ENCODE results near the gene OTUB1.
"Not testable (repeated sequence)": the region's sequence is repeated elsewhere in the genome, so short reads cannot be mapped to it uniquely, and the experiment has no call there.

OTUB1 gene

DNA sequence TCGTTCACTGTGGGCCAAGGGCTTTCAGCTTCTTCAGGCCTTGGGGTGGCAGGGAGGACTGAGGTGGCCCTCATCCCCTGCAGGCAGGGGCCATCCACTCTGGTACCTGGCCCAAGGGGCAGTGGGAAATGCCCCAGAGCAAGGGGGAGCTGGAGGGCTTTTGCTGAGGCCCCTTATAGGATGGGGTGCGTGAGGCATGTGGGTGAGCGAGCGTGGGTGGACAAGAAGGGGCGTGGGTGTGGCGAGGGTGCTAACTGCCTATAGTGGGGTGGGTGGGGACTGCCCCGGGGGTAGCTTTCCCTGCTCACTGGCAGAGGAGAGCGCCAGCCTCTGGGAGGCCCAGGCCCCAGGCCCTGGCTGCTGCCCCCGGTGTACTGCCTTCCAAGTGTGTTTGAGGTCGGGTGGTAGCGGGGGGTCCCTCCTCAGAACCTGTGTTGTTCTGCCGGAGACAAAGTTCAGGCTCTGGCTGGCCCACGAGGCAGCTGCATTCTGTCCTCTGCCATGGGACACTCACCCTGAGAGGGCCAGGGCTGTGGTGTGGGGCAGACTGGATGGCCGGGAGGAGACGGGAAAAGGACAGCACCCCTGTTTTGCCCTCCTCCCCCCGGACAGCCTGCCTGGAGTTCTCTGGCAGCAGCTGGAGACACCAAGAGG, 52.9 kb downstream of the OTUB1 start:
- FAIRE-seq = no peak

GRCh38 chr11:64040684-64041322, 54.6 kb downstream of the OTUB1 start:
- no peak for FAIRE-seq
- DNase-seq (ENCODE audit: insufficient read length, low spot score) = no peak

More for the DNA sequence above, 52.9 kb downstream of the OTUB1 start:
- no peak for DNase-seq (ENCODE audit: insufficient read length, low spot score)

- FAIRE-seq = no peak
- no peak for DNase-seq (ENCODE audit: insufficient read length, low spot score)
These were observed 55.6 kb downstream of the OTUB1 start for GRCh38 chr11:64041846-64042245.

DNA sequence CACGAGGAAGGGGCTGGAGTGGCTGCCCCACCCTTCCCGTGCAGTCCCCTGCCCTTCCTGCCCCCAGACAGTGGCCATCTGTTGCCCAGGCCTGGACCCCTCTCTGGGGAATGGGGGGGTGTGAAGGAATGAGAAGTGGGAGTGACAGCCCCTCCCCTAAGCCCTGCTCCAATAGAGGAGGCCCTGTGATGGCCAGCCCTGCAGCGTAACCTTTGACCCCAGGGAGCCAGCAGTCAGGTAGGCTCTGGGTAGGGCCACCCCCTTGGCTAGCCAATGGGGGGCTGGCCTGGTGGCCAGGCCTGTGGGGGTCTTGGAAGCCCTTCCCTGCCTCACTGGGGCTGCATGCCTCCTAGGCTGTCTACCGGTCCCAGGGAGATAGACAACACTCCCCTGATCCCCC, 56.1 kb downstream of the OTUB1 start:
- FAIRE-seq = no peak
- DNase-seq (ENCODE audit: insufficient read length, low spot score) = no peak

DNA sequence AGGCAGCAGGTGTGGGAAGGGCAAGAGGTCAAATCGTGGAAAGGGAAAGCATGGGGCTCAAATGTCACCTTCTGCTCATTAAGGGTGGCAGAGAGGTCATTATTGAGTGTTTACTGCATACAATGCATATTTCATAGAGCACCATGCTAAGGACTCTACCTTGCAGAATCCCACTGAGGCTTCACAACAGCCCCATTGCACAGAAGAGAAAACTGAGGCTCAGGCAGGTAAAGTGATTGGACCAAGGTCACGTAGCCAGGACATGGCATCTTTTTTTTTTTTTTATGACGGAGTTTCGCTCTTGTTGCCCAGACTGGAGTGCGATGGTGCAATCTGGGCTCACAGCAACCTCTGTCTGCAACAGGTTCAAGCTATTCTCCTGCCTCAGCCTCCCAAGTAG, 57.3 kb downstream of the OTUB1 start:
- FAIRE-seq = no peak
- no peak for DNase-seq (ENCODE audit: insufficient read length, low spot score)

- FAIRE-seq (no peak), DNase-seq (ENCODE audit: insufficient read length, low spot score) (no peak)
These were observed 58.6 kb downstream of the OTUB1 start for GRCh38 chr11:64044730-64045393.

DNA sequence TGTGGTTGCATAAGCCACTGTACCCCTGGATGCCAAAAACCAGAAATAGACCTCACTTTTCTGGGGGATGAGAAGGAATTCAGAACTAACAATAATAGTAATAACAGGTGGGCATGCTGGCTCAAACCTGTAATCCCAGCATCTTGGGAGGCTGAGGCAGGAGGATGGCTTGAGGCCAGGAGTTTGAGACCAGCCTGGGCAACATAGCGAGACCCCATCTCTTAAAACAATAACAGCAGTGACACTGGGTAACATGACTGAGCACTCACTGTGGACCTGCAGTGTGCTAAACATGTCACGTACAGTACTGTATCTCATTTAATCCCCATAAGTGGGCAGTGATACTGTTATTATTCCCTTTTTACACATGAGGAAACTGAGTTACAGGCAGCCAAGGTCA, 59.5 kb downstream of the OTUB1 start:
- no peak for FAIRE-seq
- DNase-seq (ENCODE audit: insufficient read length, low spot score) = no peak

- FAIRE-seq; DNase-seq (ENCODE audit: insufficient read length, low spot score): not testable (repeated sequence)
These were observed 61.1 kb downstream of the OTUB1 start for GRCh38 chr11:64047373-64047772.

Measured in HTR-8/SVneo (cell line).